ENCODE data around the gene VSIG8. TPM values are rescaled to one million over a fixed set of nuclear protein-coding genes. Genes with fewer than 3 reads are reported as not detected.

The VSIG8 gene
- total RNA-seq, 1 donor from 2014 or later, result not detected

GRCh38 chr1:159847231-159847630 is 15.2 kb downstream of the VSIG8 start:
- Histone ChIP-seq H3K36me3 (ENCODE audit: control insufficient read depth, insufficient read depth, low read length) (no peaks in the 10 kb centered on the region), H3K27me3 (ENCODE audit: control insufficient read depth, insufficient read depth, low read length) (no peaks in the 10 kb centered on the region), H3K4me3 (ENCODE audit: low read depth, low read length) (no peak overlapping the region)
- no peak for TF ChIP-seq CTCF (IDR thresholded peaks at IDR 0.05; ENCODE audit: insufficient read depth, low read length, poor library complexity, severe bottlenecking)
- no peak for DNase-seq (ENCODE audit: low read depth)

GRCh38 chr1:159845751-159846629 is 16.5 kb downstream of the VSIG8 start:
- H3K27me3 ChIP-seq (ENCODE audit: control insufficient read depth, insufficient read depth, low read length), result no peaks in the 10 kb centered on the region
- no peak for DNase-seq (ENCODE audit: low read depth)
- no peaks in the 10 kb centered on the region for H3K36me3 ChIP-seq (ENCODE audit: control insufficient read depth, insufficient read depth, low read length)
- no peak overlapping the region for H3K4me3 ChIP-seq (ENCODE audit: low read depth, low read length)
- no peak for TF ChIP-seq CTCF (IDR thresholded peaks at IDR 0.05; ENCODE audit: insufficient read depth, low read length, poor library complexity, severe bottlenecking)

GRCh38 chr1:159843459-159843858 is 19.0 kb downstream of the VSIG8 start:
- Histone ChIP-seq H3K4me3 (ENCODE audit: low read depth, low read length) (no peak overlapping the region), H3K36me3 (ENCODE audit: control insufficient read depth, insufficient read depth, low read length) (no peaks in the 10 kb centered on the region), H3K27me3 (ENCODE audit: control insufficient read depth, insufficient read depth, low read length) (no peaks in the 10 kb centered on the region)
- no peak for DNase-seq (ENCODE audit: low read depth)
- TF ChIP-seq CTCF (IDR thresholded peaks at IDR 0.05; ENCODE audit: insufficient read depth, low read length, poor library complexity, severe bottlenecking), result no peak

- TF ChIP-seq CTCF (IDR thresholded peaks at IDR 0.05; ENCODE audit: insufficient read depth, low read length, poor library complexity, severe bottlenecking), result no peak
- H3K36me3 ChIP-seq (ENCODE audit: control insufficient read depth, insufficient read depth, low read length), result no peaks in the 10 kb centered on the region
- H3K4me3 ChIP-seq (ENCODE audit: low read depth, low read length), result no peak overlapping the region
- no peak for DNase-seq (ENCODE audit: low read depth)
- no peaks in the 10 kb centered on the region for H3K27me3 ChIP-seq (ENCODE audit: control insufficient read depth, insufficient read depth, low read length)
These were observed 20.7 kb downstream of the VSIG8 start for GRCh38 chr1:159841749-159842148.

- H3K27me3 ChIP-seq (ENCODE audit: control insufficient read depth, insufficient read depth, low read length), result no peaks in the 10 kb centered on the region
- TF ChIP-seq CTCF (IDR thresholded peaks at IDR 0.05; ENCODE audit: insufficient read depth, low read length, poor library complexity, severe bottlenecking), result no peak
- H3K4me3 ChIP-seq (ENCODE audit: low read depth, low read length), result no peak overlapping the region
- no peaks in the 10 kb centered on the region for H3K36me3 ChIP-seq (ENCODE audit: control insufficient read depth, insufficient read depth, low read length)
- DNase-seq (ENCODE audit: low read depth), result no peak
These were observed 23.2 kb downstream of the VSIG8 start for GRCh38 chr1:159839116-159839849.
